A549 (cell line): ENCODE results near the gene SLC7A4. TPM values are rescaled to one million over a fixed set of nuclear protein-coding genes. Genes with fewer than 3 reads are reported as not detected.

Experiments used
- ATAC-seq, 2 experiments: fragments of 200-7000 bp in 1 of 2; fragments of >200 bp in 1 of 2; cut with Nextera tagmentation in 1 of 2; cut with Tn5 transposase in 1 of 2; 3 replicates each; pipeline versions ENCODE4 v1.8.0 to v1.9.1; 2018 to 2020; ENCODE audit warnings: mild to moderate bottlenecking in 1 of 2, moderate library complexity in 1 of 2
- CTCF ChIA-PET: fragments of 300-600 bp; sonication (Branson Sonifier 250); formaldehyde crosslinking; extraction: SDS; loops from one replicate; lab custom pipeline; 2021; ENCODE audit warnings: antibody characterized with exemption, inconsistent platforms; lab: Yijun Ruan, JAX
- POLR2A ChIA-PET: fragments of 350-600 bp; formaldehyde crosslinking; extraction: SDS; loops from one replicate; lab custom pipeline; 2021; ENCODE audit warnings: antibody characterized with exemption, inconsistent platforms; lab: Yijun Ruan, JAX
- DNase-seq, 2 experiments: peaks; one replicate each; pipeline versions ENCODE4 v3.0.0 to v3.0.0-alpha.2; 2011 to 2016; ENCODE audit warnings: low read depth in 1 of 2, low spot score in 1 of 2
- FAIRE-seq: peaks from 2 replicates; lab custom pipeline; 2011; peaks lifted over from hg19 to GRCh38; lab: Jason Lieb, UNC
- H3K27ac ChIP-seq, 2 experiments: fragments of >200 bp; sonication (Bioruptor Twin); formaldehyde crosslinking; 3 replicates each; pipeline ENCODE4 v1.5.1; 2016 to 2017
- H3K4me1 ChIP-seq: fragments of >200 bp; sonication (Bioruptor Twin); formaldehyde crosslinking; 3 replicates; pipeline ENCODE4 v1.6.1; 2016
- H3K4me2 ChIP-seq: fragments of >200 bp; sonication (Bioruptor Twin); formaldehyde crosslinking; 3 replicates; pipeline ENCODE4 v1.6.1; 2016
- H3K4me3 ChIP-seq: fragments of >200 bp; sonication (Bioruptor Twin); formaldehyde crosslinking; 3 replicates; pipeline ENCODE4 v1.5.1; 2016
- H3K9me3 ChIP-seq: fragments of >200 bp; sonication (Bioruptor Twin); formaldehyde crosslinking; 3 replicates; pipeline ENCODE4 v1.6.1; 2016
- ATOH8 ChIP-seq: fragments of 250-450 bp; sonication (Bioruptor Pico); IDR thresholded peaks from 2 replicates; pipeline ENCODE4 v1.5.0; 2020; ENCODE audit warnings: low read depth, mild to moderate bottlenecking, moderate library complexity
- BCL3 ChIP-seq: fragments of >200 bp; sonication (Bioruptor Twin); formaldehyde crosslinking; IDR thresholded peaks from 3 replicates; pipeline ENCODE4 v1.6.1; 2016
- CEBPB ChIP-seq, 2 experiments: fragments of >200 bp in 1 of 2; sonication (Bioruptor Twin) in 1 of 2; formaldehyde crosslinking in 1 of 2; IDR thresholded peaks; 2 replicates each; pipeline ENCODE4 v1.6.1; 2012 to 2016
- GATA3 ChIP-seq: IDR thresholded peaks from 2 replicates; pipeline ENCODE4 v1.6.1; 2012; ENCODE audit warnings: borderline replicate concordance
- HMGXB4 ChIP-seq: fragments of 250-450 bp; sonication (Bioruptor Pico); IDR thresholded peaks from 2 replicates; pipeline ENCODE4 v1.5.0; 2021; ENCODE audit warnings: mild to moderate bottlenecking, moderate library complexity, borderline replicate concordance
- HOXB5 ChIP-seq: fragments of 250-450 bp; sonication (Bioruptor Pico); IDR thresholded peaks from 2 replicates; pipeline ENCODE4 v1.5.0; 2020; ENCODE audit warnings: mild to moderate bottlenecking, moderate library complexity
- PBX3 ChIP-seq: IDR thresholded peaks from 2 replicates; pipeline ENCODE4 v1.6.1; 2012
- PHF8 ChIP-seq: fragments of 200-600 bp; sonication (generic); IDR thresholded peaks from 2 replicates; pipeline ENCODE4 v1.6.1; 2016; ENCODE audit warnings: low read depth, mild to moderate bottlenecking, antibody characterized with exemption, moderate library complexity, borderline replicate concordance
- RCOR1 ChIP-seq: fragments of 150-350 bp; IDR thresholded peaks from 2 replicates; pipeline ENCODE4 v1.6.1; 2014; ENCODE audit warnings: antibody characterized with exemption, low read length, low read depth
- RFX5 ChIP-seq: fragments of 450-650 bp; IDR thresholded peaks from 2 replicates; pipeline ENCODE4 v1.7.1; 2014; ENCODE audit warnings: antibody characterized with exemption, mild to moderate bottlenecking, moderate library complexity
- ZC3H11A ChIP-seq: fragments of 450-650 bp; IDR thresholded peaks from 2 replicates; pipeline ENCODE4 v1.6.1; 2014; ENCODE audit warnings: antibody characterized with exemption, mild to moderate bottlenecking
- ZFP36 ChIP-seq: fragments of 450-650 bp; IDR thresholded peaks from 2 replicates; pipeline ENCODE4 v1.6.1; 2014; ENCODE audit warnings: borderline replicate concordance; ENCODE audit not compliant: partially characterized antibody
- ZNF302 ChIP-seq: fragments of 250-450 bp; sonication (Bioruptor Pico); IDR thresholded peaks from 2 replicates; pipeline ENCODE4 v1.9.0; 2021; ENCODE audit warnings: inconsistent platforms, mild to moderate bottlenecking, moderate library complexity
- ZSCAN20 ChIP-seq: fragments of 250-450 bp; sonication (Bioruptor Pico); IDR thresholded peaks from 2 replicates; pipeline ENCODE4 v1.8.0; 2022; ENCODE audit warnings: mild to moderate bottlenecking, moderate library complexity
- WGBS: methylation state at CpG from one replicate; pipeline ENCODE4 v1.1.6; 2017; ENCODE audit errors: missing lambda C conversion rate; 5-methylcytosine and 5-hydroxymethylcytosine counted together
- polyA plus RNA-seq, 4 experiments: library from polyadenylated mRNA; depleted of rRNA in 3 of 4; stranded (reverse); fragments of >200 nt; fragmentation: RNase III in 1 of 4; extraction: RNeasy Plus Mini Kit Qiagen cat#74134 plus additional on column Dnase treatment in 1 of 4; gene quantifications; 2 replicates in 3 of 4; 3 replicates in 1 of 4; pipeline ENCODE4 v1.2.3, GENCODE V29; 2011 to 2017

SLC7A4 gene
- polyA plus RNA-seq, 2 of the 4 experiments (the other 2 are of a cell fraction) = not detected

- FAIRE-seq (no peak), DNase-seq (peak; percentile 78 to 89), ATAC-seq (peak; percentile 92 to 98)
- Histone ChIP-seq H3K4me1 (peaks cover 12% of the 10 kb centered on the region), H3K27ac (peak within 1 kb of the TSS; percentile 35 to 80; a peak in 4 of 6 replicates), H3K4me2 (peak within 1 kb of the TSS; percentile 79), H3K4me3 (peak within 1 kb of the TSS; percentile 49), H3K9me3 (no peaks in the 10 kb centered on the region)
- WGBS = 23% methylated on average over 20 of the region's 47 CpGs
- TF ChIP-seq PHF8 (peak; percentile 26; the same call in 1 of the 2 replicates), ZNF302 (CRISPR knock-in tag) (no peak), HOXB5 (no peak), PBX3 (peak; percentile 89), RFX5 (no peak), GATA3 (no peak)
- POLR2A ChIA-PET = interaction anchor here (1.3 to 1.9 kb wide), 2 partner anchors 43 to 63 kb away, joined by 4 to 6 read pairs; partner anchors contain the start of genes LZTR1 and THAP7
- CTCF ChIA-PET = interaction anchor here (0.8 to 1.3 kb wide), 2 partner anchors 10 to 57 kb away, joined by 3 read pairs; no protein-coding TSS in a partner anchor
Observed at GRCh38 chr22:21045585-21046294, 13.4 kb upstream of the SLC7A4 start, which contains the start of gene LRRC74B. Gene LRRC74B (plus strand): TSS chr22:21045946. CDS start chr22:21045987, 41 bp downstream.

- POLR2A ChIA-PET = interaction anchor here (0.6 to 1.9 kb wide), 3 partner anchors 30 to 63 kb away, joined by 3 to 6 read pairs (median 4); partner anchors contain the start of genes LZTR1 and THAP7
- peak; percentile 47 to 55; a peak in 5 of 6 replicates for ATAC-seq
- peak overlapping the region; percentile 79 for H3K4me2 ChIP-seq
- no peaks in the 10 kb centered on the region for H3K9me3 ChIP-seq
- TF ChIP-seq ZSCAN20 (CRISPR knock-in tag) (no peak), HMGXB4 (CRISPR knock-in tag) (no peak), BCL3 (no peak), ZFP36 (no peak)
- DNase-seq = no peak
- WGBS = 47% methylated on average over 11 of the region's 15 CpGs
- H3K27ac ChIP-seq = peak overlapping the region; percentile 11 to 80; a peak in 4 of 6 replicates
- H3K4me3 ChIP-seq = peak overlapping the region; percentile 49
- FAIRE-seq = no peak
- CTCF ChIA-PET = interaction anchor here (0.8 to 1.6 kb wide), 4 partner anchors 11 to 58 kb away, joined by 3 to 5 read pairs (median 3); no protein-coding TSS in a partner anchor
- peaks cover 12% of the 10 kb centered on the region for H3K4me1 ChIP-seq
Observed at GRCh38 chr22:21044931-21045584, 12.7 kb upstream of the SLC7A4 start.

- no peak for FAIRE-seq
- 87% methylated on average over 12 of the region's 15 CpGs for whole genome bisulfite sequencing
- H3K4me1 ChIP-seq = peaks cover 12% of the 10 kb centered on the region
- ATAC-seq = no peak
- no peak for DNase-seq
- TF ChIP-seq RCOR1 (no peak), CEBPB (IDR thresholded peaks at IDR 0.05) (no peak), ATOH8 (CRISPR knock-in tag) (no peak), ZC3H11A (no peak)
- TF ChIP-seq, all 56 proteins: peak for 0
- no peak overlapping the region for H3K4me3 ChIP-seq
- ChIA-PET CTCF (interaction anchor here (0.6 to 1.6 kb wide), 3 partner anchors 23 to 71 kb away, joined by 3 to 5 read pairs (median 3); no protein-coding TSS in a partner anchor), POLR2A (no interaction called here)
- no peaks in the 10 kb centered on the region for H3K9me3 ChIP-seq
- no peak overlapping the region for H3K4me2 ChIP-seq
- H3K27ac ChIP-seq = peak overlapping the region; percentile 11 to 80; a peak in 4 of 6 replicates
Observed at GRCh38 chr22:21043860-21044535, 11.6 kb upstream of the SLC7A4 start.
